ENCODE measurements around the gene USP32. TPM values are rescaled to one million over a fixed set of nuclear protein-coding genes. Genes with fewer than 3 reads are reported as not detected.
"Not testable (repeated sequence)": the region's sequence is repeated elsewhere in the genome, so short reads cannot be mapped to it uniquely, and the experiment has no call there.

USP32 gene
- polyA plus RNA-seq, 4 donors: 31.8 to 44.2 (median 42.3) TPM

DNA sequence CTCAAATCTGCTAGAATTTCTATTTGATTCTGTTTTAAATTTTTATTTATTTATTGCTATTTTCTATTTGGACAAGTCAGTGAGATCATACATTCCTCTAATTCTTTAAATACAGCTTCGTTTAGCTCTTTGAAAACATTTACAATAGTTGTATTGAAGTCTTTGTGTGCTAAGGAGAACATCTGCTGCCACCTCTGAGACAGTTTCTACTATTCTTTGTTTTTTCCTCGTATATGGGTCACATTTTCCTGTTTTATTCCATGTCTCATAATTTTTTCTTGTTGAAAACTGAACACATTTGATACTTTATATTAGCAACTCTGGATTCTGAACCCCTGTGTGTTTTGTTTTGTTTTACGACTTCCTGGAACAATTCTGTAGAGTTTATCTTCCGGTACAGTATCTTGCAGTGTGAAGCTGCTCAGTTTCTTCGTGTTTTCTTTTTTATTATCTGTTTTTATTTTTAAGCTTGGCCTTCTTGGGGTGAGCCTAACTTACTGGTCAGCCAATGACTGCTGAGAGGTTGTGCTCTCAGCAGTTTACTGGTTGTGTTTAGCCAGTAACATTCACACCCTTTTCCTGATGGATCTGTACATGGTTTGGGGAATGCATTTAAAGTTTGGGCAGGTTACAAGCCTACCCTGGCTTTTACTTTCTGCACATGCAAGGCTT lies 143.2 kb downstream of the USP32 start:
- DNase-seq (ENCODE audit: low read depth in 4 of 4, low spot score in 3 of 4): no peak

- DNase-seq (ENCODE audit: low read depth in 4 of 4, low spot score in 3 of 4): no peak
Measured at GRCh38 chr17:60247836-60248461, 144.0 kb downstream of the USP32 start.

DNA sequence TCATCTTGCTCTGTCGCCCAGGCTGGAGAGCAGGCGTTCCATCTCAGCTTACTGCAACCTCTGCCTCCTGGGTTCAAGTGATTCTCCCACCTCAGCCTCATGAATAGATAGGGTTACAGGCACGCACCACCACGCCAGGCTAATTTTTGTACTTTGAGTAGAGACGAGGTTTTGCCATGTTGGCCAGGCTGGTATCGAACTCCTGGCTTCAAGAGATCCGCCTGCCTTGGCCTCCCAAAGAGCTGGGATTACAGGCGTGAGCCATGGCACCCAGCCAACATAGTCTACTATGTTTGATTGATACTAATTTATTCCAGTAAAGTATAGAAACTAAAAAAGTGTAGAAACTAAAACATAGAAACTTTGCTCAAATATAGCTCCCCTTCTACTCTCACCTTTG lies 147.3 kb downstream of the USP32 start:
- DNase-seq (ENCODE audit: low read depth in 4 of 4, low spot score in 3 of 4): no peak

- no peak for DNase-seq (ENCODE audit: low read depth in 4 of 4, low spot score in 3 of 4)
Measured at GRCh38 chr17:60240290-60240689, 151.6 kb downstream of the USP32 start.

GRCh38 chr17:60231691-60232090 lies 160.2 kb downstream of the USP32 start:
- DNase-seq (ENCODE audit: low read depth in 4 of 4, low spot score in 3 of 4): no peak

- no peak for DNase-seq (ENCODE audit: low read depth in 4 of 4, low spot score in 3 of 4)
Measured at GRCh38 chr17:60231234-60231633, 160.7 kb downstream of the USP32 start.

GRCh38 chr17:60230358-60230757 lies 161.6 kb downstream of the USP32 start:
- DNase-seq (ENCODE audit: low read depth in 4 of 4, low spot score in 3 of 4): no peak

- DNase-seq (ENCODE audit: low read depth in 4 of 4, low spot score in 3 of 4): no peak
Measured at GRCh38 chr17:60229188-60229802, 162.6 kb downstream of the USP32 start.

DNA sequence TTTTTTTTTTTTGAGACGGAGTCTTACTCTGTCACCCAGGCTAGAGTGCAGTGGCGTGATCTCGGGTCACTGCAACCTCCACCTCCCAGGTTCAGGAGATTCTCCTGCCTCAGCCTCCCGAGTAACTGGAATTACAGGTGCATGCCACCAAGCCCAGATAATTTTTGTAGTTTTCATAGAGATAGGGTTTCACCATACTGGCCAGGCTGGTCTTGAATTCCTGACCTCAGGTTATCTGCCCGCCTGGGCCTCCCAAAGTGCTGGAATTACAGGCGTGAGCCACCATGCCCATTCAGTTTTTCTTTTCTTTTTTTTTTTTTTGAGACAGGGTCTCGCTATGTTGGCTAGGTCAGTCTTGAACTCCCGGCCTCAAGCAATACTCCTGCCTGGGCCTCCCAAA lies 164.7 kb downstream of the USP32 start:
- not testable (repeated sequence) for DNase-seq (ENCODE audit: low read depth in 4 of 4, low spot score in 3 of 4)

- DNase-seq (ENCODE audit: low read depth in 4 of 4, low spot score in 3 of 4): no peak
Measured at GRCh38 chr17:60224064-60224463, 167.9 kb downstream of the USP32 start.

- DNase-seq (ENCODE audit: low read depth in 4 of 4, low spot score in 3 of 4): no peak
Measured at GRCh38 chr17:60223456-60223855, 168.5 kb downstream of the USP32 start.

GRCh38 chr17:60218774-60219173 lies 173.2 kb downstream of the USP32 start:
- not testable (repeated sequence) for DNase-seq (ENCODE audit: low read depth in 4 of 4, low spot score in 3 of 4)

DNA sequence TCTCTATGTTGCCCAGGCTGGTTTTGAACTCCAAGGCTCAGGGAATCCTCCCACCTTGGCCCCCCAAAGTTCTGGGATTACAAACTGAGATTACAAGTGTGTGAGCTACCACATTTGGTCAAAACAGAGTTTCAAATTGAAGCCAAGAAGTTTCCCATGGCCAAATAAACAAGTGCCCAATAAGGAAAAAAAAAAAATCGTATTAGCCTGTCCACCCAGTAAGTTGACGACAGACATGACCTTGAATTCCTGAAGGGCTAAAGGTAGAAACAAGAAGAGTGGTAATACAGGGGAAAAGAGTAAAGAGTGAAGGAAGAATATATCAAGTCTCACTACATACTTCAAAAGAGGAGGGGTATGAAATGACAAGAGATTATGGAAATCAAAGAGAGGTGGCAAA lies 176.0 kb downstream of the USP32 start:
- not testable (repeated sequence) for DNase-seq (ENCODE audit: low read depth in 4 of 4, low spot score in 3 of 4)

DNA sequence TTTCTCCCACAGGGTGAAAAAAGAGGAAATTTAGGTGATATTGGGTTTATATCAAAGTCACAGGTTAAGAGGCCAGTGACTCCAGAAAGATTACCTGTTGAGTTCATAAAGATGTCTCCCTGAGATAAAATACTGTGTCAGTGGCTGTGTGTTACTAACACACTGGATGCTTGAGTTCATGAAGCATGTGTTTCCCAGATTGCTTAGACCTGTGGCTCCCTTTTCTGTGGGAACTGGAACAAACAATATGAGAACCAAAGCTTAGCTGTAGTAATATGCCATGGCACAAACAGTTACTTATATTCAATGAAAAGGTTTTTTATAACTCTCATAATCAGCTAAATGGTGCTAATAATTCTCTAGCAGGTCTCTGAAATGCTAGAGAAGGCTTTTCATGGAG lies 180.7 kb downstream of the USP32 start:
- not testable (repeated sequence) for DNase-seq (ENCODE audit: low read depth in 4 of 4, low spot score in 3 of 4)

- not testable (repeated sequence) for DNase-seq (ENCODE audit: low read depth in 4 of 4, low spot score in 3 of 4)
Measured at GRCh38 chr17:60208302-60208701, 183.6 kb downstream of the USP32 start.

- not testable (repeated sequence) for DNase-seq (ENCODE audit: low read depth in 4 of 4, low spot score in 3 of 4)
Measured at GRCh38 chr17:60205782-60206181, 186.2 kb downstream of the USP32 start.

GRCh38 chr17:60198630-60199029 lies 193.3 kb downstream of the USP32 start:
- not testable (repeated sequence) for DNase-seq (ENCODE audit: low read depth in 4 of 4, low spot score in 3 of 4)

GRCh38 chr17:60194141-60194540 lies 197.8 kb downstream of the USP32 start:
- not testable (repeated sequence) for DNase-seq (ENCODE audit: low read depth in 4 of 4, low spot score in 3 of 4)

GRCh38 chr17:60193482-60193881 lies 198.5 kb downstream of the USP32 start:
- no peak for DNase-seq (ENCODE audit: low read depth in 4 of 4, low spot score in 3 of 4)

- DNase-seq (ENCODE audit: low read depth in 4 of 4, low spot score in 3 of 4): not testable (repeated sequence)
Measured at GRCh38 chr17:60193032-60193431, 198.9 kb downstream of the USP32 start.

- DNase-seq (ENCODE audit: low read depth in 4 of 4, low spot score in 3 of 4): not testable (repeated sequence)
Measured at GRCh38 chr17:60190032-60190431, 201.9 kb downstream of the USP32 start.

DNA sequence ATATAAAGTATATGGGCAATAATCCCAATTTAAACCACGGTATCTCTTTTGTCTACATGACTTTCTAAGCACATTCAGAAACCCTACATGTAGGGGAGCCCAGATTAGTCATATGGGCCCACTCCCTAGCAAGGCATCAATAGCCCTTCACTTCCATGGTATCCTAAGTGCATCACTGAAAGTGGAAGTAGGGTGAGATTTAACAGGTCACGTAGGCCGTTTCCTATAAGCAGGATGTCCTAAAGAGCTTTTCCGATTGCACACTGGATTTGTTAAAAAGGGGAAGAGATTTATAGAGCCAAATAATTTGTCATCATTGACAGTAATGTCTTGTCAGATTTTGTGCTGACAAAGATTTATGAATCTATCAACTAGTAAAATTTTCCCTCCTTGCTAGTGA lies 203.2 kb downstream of the USP32 start:
- DNase-seq (ENCODE audit: low read depth in 4 of 4, low spot score in 3 of 4): no peak
